ENCODE data around the gene SLC35B3. TPM values are rescaled to one million over a fixed set of nuclear protein-coding genes. Genes with fewer than 3 reads are reported as not detected.
"Not testable (repeated sequence)": the region's sequence is repeated elsewhere in the genome, so short reads cannot be mapped to it uniquely, and the experiment has no call there.

The SLC35B3 gene
- total RNA-seq, 1 donor from 2014 or later, result 14.0 TPM

GRCh38 chr6:8468552-8469356 is 33.4 kb upstream of the SLC35B3 start:
- H3K4me3 ChIP-seq (ENCODE audit: low read depth, low read length), result no peak overlapping the region
- no peak for TF ChIP-seq CTCF (IDR thresholded peaks at IDR 0.05; ENCODE audit: insufficient read depth, low read length, poor library complexity, severe bottlenecking)
- no peak for DNase-seq (ENCODE audit: low read depth)
- H3K27me3 ChIP-seq (ENCODE audit: control insufficient read depth, insufficient read depth, low read length), result no peaks in the 10 kb centered on the region
- H3K36me3 ChIP-seq (ENCODE audit: control insufficient read depth, insufficient read depth, low read length), result no peaks in the 10 kb centered on the region

GRCh38 chr6:8462694-8463093 is 27.3 kb upstream of the SLC35B3 start:
- Histone ChIP-seq H3K4me3 (ENCODE audit: low read depth, low read length) (no peak overlapping the region), H3K36me3 (ENCODE audit: control insufficient read depth, insufficient read depth, low read length) (no peaks in the 10 kb centered on the region), H3K27me3 (ENCODE audit: control insufficient read depth, insufficient read depth, low read length) (no peaks in the 10 kb centered on the region)
- no peak for DNase-seq (ENCODE audit: low read depth)
- no peak for TF ChIP-seq CTCF (IDR thresholded peaks at IDR 0.05; ENCODE audit: insufficient read depth, low read length, poor library complexity, severe bottlenecking)

- no peak for DNase-seq (ENCODE audit: low read depth)
- TF ChIP-seq CTCF (IDR thresholded peaks at IDR 0.05; ENCODE audit: insufficient read depth, low read length, poor library complexity, severe bottlenecking), result no peak
- H3K36me3 ChIP-seq (ENCODE audit: control insufficient read depth, insufficient read depth, low read length), result no peaks in the 10 kb centered on the region
Measured at GRCh38 chr6:8462169-8462568, 26.8 kb upstream of the SLC35B3 start.

GRCh38 chr6:8446391-8446790 is 11.0 kb upstream of the SLC35B3 start:
- H3K4me3 ChIP-seq (ENCODE audit: low read depth, low read length), result no peak overlapping the region
- TF ChIP-seq CTCF (IDR thresholded peaks at IDR 0.05; ENCODE audit: insufficient read depth, low read length, poor library complexity, severe bottlenecking), result no peak
- no peaks in the 10 kb centered on the region for H3K27me3 ChIP-seq (ENCODE audit: control insufficient read depth, insufficient read depth, low read length)
- DNase-seq (ENCODE audit: low read depth), result peak; percentile 43
- H3K36me3 ChIP-seq (ENCODE audit: control insufficient read depth, insufficient read depth, low read length), result no peaks in the 10 kb centered on the region

More at GRCh38 chr6:8462169-8462568, 26.8 kb upstream of the SLC35B3 start:
- Histone ChIP-seq H3K27me3 (ENCODE audit: control insufficient read depth, insufficient read depth, low read length) (no peaks in the 10 kb centered on the region), H3K4me3 (ENCODE audit: low read depth, low read length) (no peak overlapping the region)

- DNase-seq (ENCODE audit: low read depth); H3K4me3 ChIP-seq (ENCODE audit: low read depth, low read length); H3K27me3 ChIP-seq (ENCODE audit: control insufficient read depth, insufficient read depth, low read length); H3K36me3 ChIP-seq (ENCODE audit: control insufficient read depth, insufficient read depth, low read length): not testable (repeated sequence)
Measured at GRCh38 chr6:8445930-8446329, 10.6 kb upstream of the SLC35B3 start.

GRCh38 chr6:8442150-8442549 is 6.8 kb upstream of the SLC35B3 start:
- H3K4me3 ChIP-seq (ENCODE audit: low read depth, low read length), result no peak overlapping the region
- H3K27me3 ChIP-seq (ENCODE audit: control insufficient read depth, insufficient read depth, low read length), result no peaks in the 10 kb centered on the region
- no peaks in the 10 kb centered on the region for H3K36me3 ChIP-seq (ENCODE audit: control insufficient read depth, insufficient read depth, low read length)
- DNase-seq (ENCODE audit: low read depth), result no peak
- TF ChIP-seq CTCF (IDR thresholded peaks at IDR 0.05; ENCODE audit: insufficient read depth, low read length, poor library complexity, severe bottlenecking), result no peak
